Parathyroid adenoma (tissue), 2 donors: Measurements from ENCODE around the gene SIGLEC1.

ENCODE experiments used
- H2AFZ ChIP-seq: fragments of 300-600 bp; sonication (generic); one replicate; pipeline ENCODE4 v1.7.0; 2017; ENCODE audit warnings: antibody characterized with exemption, mild to moderate bottlenecking
- H3K27ac ChIP-seq: fragments of 300-600 bp; sonication (generic); one replicate; pipeline ENCODE4 v1.7.0; 2017
- H3K27me3 ChIP-seq: fragments of 300-600 bp; sonication (generic); one replicate; pipeline ENCODE4 v1.7.0; 2017; ENCODE audit warnings: low read length; ENCODE audit not compliant: control insufficient read depth, insufficient read depth
- H3K36me3 ChIP-seq: fragments of 300-600 bp; sonication (generic); one replicate; pipeline ENCODE4 v1.7.0; 2017; ENCODE audit warnings: low read length; ENCODE audit not compliant: control insufficient read depth, insufficient read depth
- H3K4me1 ChIP-seq: fragments of 300-600 bp; sonication (generic); one replicate; pipeline ENCODE4 v1.7.0; 2017; ENCODE audit warnings: control low read depth
- H3K4me2 ChIP-seq: fragments of 300-600 bp; sonication (generic); one replicate; pipeline ENCODE4 v1.7.0; 2017; ENCODE audit warnings: low read length
- H3K4me3 ChIP-seq: fragments of 300-600 bp; sonication (generic); one replicate; pipeline ENCODE4 v1.7.0; 2017; ENCODE audit warnings: low read depth, low read length
- H3K79me2 ChIP-seq: fragments of 300-600 bp; sonication (generic); one replicate; pipeline ENCODE4 v1.7.0; 2017; ENCODE audit warnings: control low read depth
- H3K9ac ChIP-seq: fragments of 300-600 bp; sonication (generic); one replicate; pipeline ENCODE4 v1.7.0; 2017; ENCODE audit warnings: mild to moderate bottlenecking
- H3K9me3 ChIP-seq: fragments of 300-600 bp; sonication (generic); one replicate; pipeline ENCODE4 v1.7.0; 2017; ENCODE audit warnings: low read length; ENCODE audit not compliant: control insufficient read depth
- TF ChIP-seq, protein P1 (sequence below): fragments of 300-600 bp; sonication (generic); IDR thresholded peaks from one replicate; pipeline ENCODE4 v1.7.0; 2017; ENCODE audit warnings: antibody characterized with exemption, mild to moderate bottlenecking
- donor health status: primary hyperparathyroidism.

The SIGLEC1 gene

DNA sequence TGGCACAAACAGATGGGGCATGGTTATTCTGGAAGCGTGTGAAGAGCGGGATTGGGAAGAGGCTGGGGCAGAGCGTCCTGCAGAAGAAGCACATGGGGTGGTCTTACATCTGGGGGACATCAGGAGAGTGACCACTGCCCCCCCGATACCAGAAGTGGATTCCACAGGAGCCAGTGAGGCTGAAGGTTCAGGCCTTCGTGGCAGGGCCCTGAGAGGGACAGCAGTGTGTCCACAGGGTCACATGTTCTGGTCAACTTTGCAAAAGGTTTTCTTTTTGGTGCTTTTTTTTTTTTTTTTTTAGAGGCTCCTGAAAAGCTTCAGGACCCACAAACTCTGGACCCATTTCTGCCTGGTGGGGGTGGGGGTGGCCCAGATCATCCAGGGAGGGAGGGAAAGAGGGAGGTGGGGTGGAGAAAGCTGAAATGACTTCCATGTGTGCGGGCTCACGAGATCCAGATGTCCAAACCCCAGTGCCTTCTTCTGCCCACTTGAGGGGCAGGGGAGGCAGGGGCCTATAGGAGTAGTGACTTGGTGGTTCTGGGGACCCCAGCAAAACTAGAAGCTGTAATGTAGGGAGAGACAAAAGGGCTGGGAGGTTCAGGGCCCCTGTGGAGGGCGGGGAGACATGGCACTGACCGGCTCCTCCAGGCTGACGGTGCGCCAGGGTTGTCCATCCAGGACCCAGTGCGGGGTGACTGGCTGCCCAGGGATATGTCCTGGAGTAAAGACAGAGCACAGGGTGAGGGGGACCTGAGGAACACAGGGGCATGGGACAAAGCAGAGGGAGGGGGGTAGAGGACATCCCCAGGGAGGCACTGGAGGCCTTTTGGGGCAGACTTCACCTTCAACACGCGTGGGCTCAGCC is 33.3 kb downstream of the SIGLEC1 start:
- Histone ChIP-seq H3K79me2 (no peaks in the 10 kb centered on the region), H3K4me2 (no peak overlapping the region), H3K27me3 (peaks cover 3% of the 10 kb centered on the region), H3K36me3 (no peaks in the 10 kb centered on the region), H3K9me3 (no peaks in the 10 kb centered on the region), H2AFZ (no peak overlapping the region), H3K4me1 (no peaks in the 10 kb centered on the region), H3K27ac (no peak overlapping the region), H3K4me3 (no peak overlapping the region), H3K9ac (no peak overlapping the region)
- TF ChIP-seq, protein P1, sequence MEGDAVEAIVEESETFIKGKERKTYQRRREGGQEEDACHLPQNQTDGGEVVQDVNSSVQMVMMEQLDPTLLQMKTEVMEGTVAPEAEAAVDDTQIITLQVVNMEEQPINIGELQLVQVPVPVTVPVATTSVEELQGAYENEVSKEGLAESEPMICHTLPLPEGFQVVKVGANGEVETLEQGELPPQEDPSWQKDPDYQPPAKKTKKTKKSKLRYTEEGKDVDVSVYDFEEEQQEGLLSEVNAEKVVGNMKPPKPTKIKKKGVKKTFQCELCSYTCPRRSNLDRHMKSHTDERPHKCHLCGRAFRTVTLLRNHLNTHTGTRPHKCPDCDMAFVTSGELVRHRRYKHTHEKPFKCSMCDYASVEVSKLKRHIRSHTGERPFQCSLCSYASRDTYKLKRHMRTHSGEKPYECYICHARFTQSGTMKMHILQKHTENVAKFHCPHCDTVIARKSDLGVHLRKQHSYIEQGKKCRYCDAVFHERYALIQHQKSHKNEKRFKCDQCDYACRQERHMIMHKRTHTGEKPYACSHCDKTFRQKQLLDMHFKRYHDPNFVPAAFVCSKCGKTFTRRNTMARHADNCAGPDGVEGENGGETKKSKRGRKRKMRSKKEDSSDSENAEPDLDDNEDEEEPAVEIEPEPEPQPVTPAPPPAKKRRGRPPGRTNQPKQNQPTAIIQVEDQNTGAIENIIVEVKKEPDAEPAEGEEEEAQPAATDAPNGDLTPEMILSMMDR, result no peak

DNA sequence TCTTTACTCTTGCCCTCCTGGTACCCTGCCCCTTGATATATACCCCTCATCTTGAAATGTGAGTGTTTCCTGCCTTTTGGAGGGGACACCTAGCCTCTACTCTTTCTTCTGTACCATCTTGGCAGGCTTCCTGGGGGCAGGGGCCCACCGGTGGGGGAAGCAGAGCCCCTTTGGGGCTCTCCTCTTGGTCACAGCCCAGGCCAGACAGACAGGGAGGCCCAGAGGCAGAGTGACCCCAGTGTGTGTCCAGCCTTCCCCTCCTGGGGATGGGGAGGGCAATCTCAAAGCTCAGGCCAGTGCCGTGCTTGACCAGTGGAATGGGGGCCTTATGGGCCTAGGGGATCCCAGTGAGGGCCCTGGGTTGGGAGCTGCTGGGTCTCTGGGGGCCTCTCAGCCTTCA is 34.2 kb downstream of the SIGLEC1 start:
- Histone ChIP-seq H3K4me1 (no peaks in the 10 kb centered on the region), H3K27me3 (peaks cover 7% of the 10 kb centered on the region)

DNA sequence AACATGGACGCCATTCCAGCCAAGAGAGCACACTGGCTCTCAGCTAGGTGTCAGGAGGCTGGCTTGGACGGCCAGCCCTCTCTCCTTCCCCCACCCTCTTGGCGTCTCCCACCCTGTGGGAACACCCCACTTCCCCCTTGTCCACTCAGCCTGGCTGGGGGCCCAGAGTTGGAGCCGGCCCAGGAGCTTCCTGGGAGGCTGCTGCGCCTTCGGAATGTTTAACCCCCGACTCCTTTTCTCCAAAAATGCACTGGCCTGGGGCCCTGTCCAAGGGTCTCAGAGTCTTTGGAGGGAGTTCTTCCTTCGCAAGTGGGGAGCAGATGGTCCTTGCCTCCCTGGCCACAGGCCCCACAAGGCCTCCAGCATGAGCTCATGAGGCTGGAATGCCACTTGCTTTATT is 34.7 kb downstream of the SIGLEC1 start:
- H3K4me2 ChIP-seq, result no peak overlapping the region
- peaks cover 7% of the 10 kb centered on the region for H3K27me3 ChIP-seq
- no peak overlapping the region for H3K9ac ChIP-seq
- no peak overlapping the region for H2AFZ ChIP-seq
- H3K9me3 ChIP-seq, result no peaks in the 10 kb centered on the region
- H3K36me3 ChIP-seq, result no peaks in the 10 kb centered on the region
- no peaks in the 10 kb centered on the region for H3K4me1 ChIP-seq
- no peak overlapping the region for H3K4me3 ChIP-seq
- TF ChIP-seq, protein P1, result no peak
- H3K27ac ChIP-seq, result no peak overlapping the region
- no peaks in the 10 kb centered on the region for H3K79me2 ChIP-seq

More for the DNA sequence above, 34.2 kb downstream of the SIGLEC1 start:
- H3K4me2 ChIP-seq, result no peak overlapping the region
- no peak overlapping the region for H3K27ac ChIP-seq
- H3K36me3 ChIP-seq, result no peaks in the 10 kb centered on the region
- H3K4me3 ChIP-seq, result no peak overlapping the region
- TF ChIP-seq, protein P1, result no peak
- H3K79me2 ChIP-seq, result no peaks in the 10 kb centered on the region
- no peak overlapping the region for H2AFZ ChIP-seq
- no peak overlapping the region for H3K9ac ChIP-seq
- H3K9me3 ChIP-seq, result no peaks in the 10 kb centered on the region

DNA sequence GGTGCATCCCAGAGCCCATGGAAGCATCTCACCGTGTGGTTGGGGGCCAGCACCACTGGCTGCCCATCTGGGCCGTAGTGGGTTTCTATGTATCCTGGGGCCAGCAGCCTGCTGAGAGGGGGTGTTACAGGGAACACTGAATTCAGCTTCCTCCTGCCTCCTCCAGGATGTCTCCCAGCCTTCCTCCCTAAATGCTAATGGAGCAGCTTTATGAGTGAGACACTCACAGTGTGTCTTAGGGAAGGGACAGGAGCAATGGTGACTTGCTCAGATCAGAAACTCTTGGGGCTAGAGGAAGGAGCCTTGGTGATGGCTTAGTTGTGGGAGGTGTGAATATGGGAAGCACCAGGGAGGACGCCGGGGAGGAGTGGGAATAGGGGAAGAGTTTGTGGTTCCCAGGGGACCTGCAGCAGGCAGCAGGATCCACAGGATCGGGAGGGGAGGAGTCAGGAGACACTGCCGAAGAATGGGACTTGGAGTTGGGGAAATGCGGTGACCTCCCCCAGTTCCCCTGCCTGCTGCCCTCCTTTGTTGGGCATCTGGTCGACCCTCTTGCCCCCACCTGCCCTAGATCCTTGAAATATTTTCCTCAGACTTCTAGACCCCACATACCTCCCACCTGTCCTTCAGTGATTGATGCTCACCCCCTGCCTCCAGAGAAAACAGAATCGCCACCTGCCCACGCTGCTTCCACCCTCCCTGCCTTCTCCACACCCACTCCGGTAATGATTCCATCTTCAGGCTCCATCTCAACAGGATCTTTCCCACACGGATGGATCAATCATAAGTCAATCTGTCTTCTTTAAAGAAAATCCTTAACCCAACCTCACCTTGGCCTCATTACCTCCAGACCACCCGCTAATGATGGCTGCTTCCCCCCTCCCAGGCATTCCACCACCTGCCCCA is 37.2 kb downstream of the SIGLEC1 start:
- Histone ChIP-seq H3K9me3 (no peaks in the 10 kb centered on the region), H3K36me3 (no peaks in the 10 kb centered on the region), H2AFZ (no peak overlapping the region), H3K27me3 (peaks cover 15% of the 10 kb centered on the region), H3K9ac (no peak overlapping the region), H3K4me3 (no peak overlapping the region), H3K79me2 (no peaks in the 10 kb centered on the region), H3K4me2 (no peak overlapping the region), H3K27ac (no peak overlapping the region), H3K4me1 (no peaks in the 10 kb centered on the region)
- TF ChIP-seq, protein P1, result no peak
